Breast epithelium (tissue), 3 donors: Measurements from ENCODE around the gene TRIOBP.

Experiments
- POLR2AphosphoS5 ChIP-seq, 3 donors: sonication (generic); formaldehyde crosslinking; IDR thresholded peaks; one replicate each; pipeline ENCODE4 v1.6.1; 2017; ENCODE audit warnings: antibody characterized with exemption in 3 of 3
- TF ChIP-seq, protein P1 (sequence below), 3 donors: fragments of 450-650 bp; IDR thresholded peaks; one replicate each; pipeline ENCODE4 v1.5.1; 2016 to 2017; ENCODE audit warnings: antibody characterized with exemption in 3 of 3, mild to moderate bottlenecking in 3 of 3, moderate library complexity in 3 of 3

DNA sequence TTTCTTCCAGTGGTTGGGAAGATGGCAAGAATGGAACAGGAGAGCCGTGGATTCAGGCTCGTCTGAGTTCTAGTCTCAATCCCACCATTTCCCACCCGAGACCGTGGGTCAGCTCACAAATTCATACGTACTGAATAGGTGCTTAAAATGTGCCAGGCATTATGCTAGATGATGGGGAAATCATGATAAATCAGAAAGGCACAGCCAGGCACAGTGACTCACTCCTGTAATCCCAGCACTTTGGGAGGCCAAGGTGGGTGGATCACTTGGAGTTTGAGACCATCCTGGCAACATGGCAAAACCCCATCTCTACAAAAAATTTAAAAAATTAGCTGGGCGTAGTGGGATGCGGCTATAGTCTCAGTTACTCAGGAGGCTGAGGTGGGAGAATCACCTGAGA, 7.1 kb downstream of the TRIOBP start:
- no peak for TF ChIP-seq POLR2AphosphoS5 (IDR thresholded peaks at IDR 0.05)
- TF ChIP-seq, protein P1, sequence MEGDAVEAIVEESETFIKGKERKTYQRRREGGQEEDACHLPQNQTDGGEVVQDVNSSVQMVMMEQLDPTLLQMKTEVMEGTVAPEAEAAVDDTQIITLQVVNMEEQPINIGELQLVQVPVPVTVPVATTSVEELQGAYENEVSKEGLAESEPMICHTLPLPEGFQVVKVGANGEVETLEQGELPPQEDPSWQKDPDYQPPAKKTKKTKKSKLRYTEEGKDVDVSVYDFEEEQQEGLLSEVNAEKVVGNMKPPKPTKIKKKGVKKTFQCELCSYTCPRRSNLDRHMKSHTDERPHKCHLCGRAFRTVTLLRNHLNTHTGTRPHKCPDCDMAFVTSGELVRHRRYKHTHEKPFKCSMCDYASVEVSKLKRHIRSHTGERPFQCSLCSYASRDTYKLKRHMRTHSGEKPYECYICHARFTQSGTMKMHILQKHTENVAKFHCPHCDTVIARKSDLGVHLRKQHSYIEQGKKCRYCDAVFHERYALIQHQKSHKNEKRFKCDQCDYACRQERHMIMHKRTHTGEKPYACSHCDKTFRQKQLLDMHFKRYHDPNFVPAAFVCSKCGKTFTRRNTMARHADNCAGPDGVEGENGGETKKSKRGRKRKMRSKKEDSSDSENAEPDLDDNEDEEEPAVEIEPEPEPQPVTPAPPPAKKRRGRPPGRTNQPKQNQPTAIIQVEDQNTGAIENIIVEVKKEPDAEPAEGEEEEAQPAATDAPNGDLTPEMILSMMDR (IDR thresholded peaks at IDR 0.05) = no peak
